ENCODE measurements around the gene LGALS7. TPM values are rescaled to one million over a fixed set of nuclear protein-coding genes. Genes with fewer than 3 reads are reported as not detected.
A peak's percentile ranks its signal among the peaks of the same experiment; 100 is the strongest.
"Not testable (repeated sequence)": the region's sequence is repeated elsewhere in the genome, so short reads cannot be mapped to it uniquely, and the experiment has no call there.

Gene LGALS7
- under 1 TPM in 1 of 4 donors, not detected in 3; 0.57 TPM for polyA plus RNA-seq (ENCODE audit: insufficient read length in 4 of 4)

- no peak for DNase-seq (ENCODE audit: low read depth in 4 of 4, low spot score in 3 of 4)
These were observed at the start of gene LGALS7 for GRCh38 chr19:38773469-38774177. TSS of gene LGALS7 (minus strand) at chr19:38773517. CDS start at chr19:38773492, 25 bp downstream.

GRCh38 chr19:38821230-38821825 is 48.0 kb upstream of the LGALS7 start:
- not testable (repeated sequence) for DNase-seq (ENCODE audit: low read depth in 4 of 4, low spot score in 3 of 4)

GRCh38 chr19:38819231-38819920 is 46.1 kb upstream of the LGALS7 start:
- DNase-seq (ENCODE audit: low read depth in 4 of 4, low spot score in 3 of 4), result peak in 1 of 4 donors; percentile 16

GRCh38 chr19:38817081-38817480 is 43.8 kb upstream of the LGALS7 start:
- DNase-seq (ENCODE audit: low read depth in 4 of 4, low spot score in 3 of 4), result no peak

GRCh38 chr19:38816131-38816750 is 42.9 kb upstream of the LGALS7 start:
- DNase-seq (ENCODE audit: low read depth in 4 of 4, low spot score in 3 of 4), result no peak

- DNase-seq (ENCODE audit: low read depth in 4 of 4, low spot score in 3 of 4), result no peak
These were observed 42.0 kb upstream of the LGALS7 start for GRCh38 chr19:38815059-38816001.

GRCh38 chr19:38813932-38814331 is 40.6 kb upstream of the LGALS7 start:
- not testable (repeated sequence) for DNase-seq (ENCODE audit: low read depth in 4 of 4, low spot score in 3 of 4)

GRCh38 chr19:38813323-38813722 is 40.0 kb upstream of the LGALS7 start:
- DNase-seq (ENCODE audit: low read depth in 4 of 4, low spot score in 3 of 4), result no peak

- no peak for DNase-seq (ENCODE audit: low read depth in 4 of 4, low spot score in 3 of 4)
These were observed 39.6 kb upstream of the LGALS7 start, which contains the start of gene LGALS4 for GRCh38 chr19:38812841-38813320. TSS of gene LGALS4 (minus strand) at chr19:38812945. CDS start at chr19:38812886, 59 bp downstream.

GRCh38 chr19:38812009-38812840 is 38.9 kb upstream of the LGALS7 start:
- no peak for DNase-seq (ENCODE audit: low read depth in 4 of 4, low spot score in 3 of 4)

- DNase-seq (ENCODE audit: low read depth in 4 of 4, low spot score in 3 of 4), result no peak
These were observed 36.4 kb upstream of the LGALS7 start for GRCh38 chr19:38809592-38810252.

GRCh38 chr19:38808741-38809140 is 35.4 kb upstream of the LGALS7 start:
- no peak for DNase-seq (ENCODE audit: low read depth in 4 of 4, low spot score in 3 of 4)

- not testable (repeated sequence) for DNase-seq (ENCODE audit: low read depth in 4 of 4, low spot score in 3 of 4)
These were observed 34.2 kb upstream of the LGALS7 start for GRCh38 chr19:38807374-38808098.

- no peak for DNase-seq (ENCODE audit: low read depth in 4 of 4, low spot score in 3 of 4)
These were observed 33.1 kb upstream of the LGALS7 start for GRCh38 chr19:38806371-38806770.

GRCh38 chr19:38805180-38805579 is 31.9 kb upstream of the LGALS7 start:
- no peak for DNase-seq (ENCODE audit: low read depth in 4 of 4, low spot score in 3 of 4)

- DNase-seq (ENCODE audit: low read depth in 4 of 4, low spot score in 3 of 4), result no peak
These were observed 30.2 kb upstream of the LGALS7 start for GRCh38 chr19:38803543-38803942.

GRCh38 chr19:38801359-38802095 is 28.2 kb upstream of the LGALS7 start:
- DNase-seq (ENCODE audit: low read depth in 4 of 4, low spot score in 3 of 4), result no peak

Measured in left renal pelvis (tissue), 4 donors.